SHP77 treated with DMSO at 0.1 percent for 48 hours (cell line): ENCODE data around the gene MALRD1.

Experiments
- DNase-seq: peaks from one replicate; lab custom pipeline; 2025; lab: John Stamatoyannopoulos, UW

Gene MALRD1

GRCh38 chr10:19782430-19783089 lies 734.0 kb downstream of the MALRD1 start:
- DNase-seq, result no peak

- DNase-seq, result no peak
Observed at GRCh38 chr10:19783721-19784120, 735.1 kb downstream of the MALRD1 start.
